Body of pancreas (tissue), 4 donors: Measurements from ENCODE around the gene ZBED6.

Experiments
- CTCF ChIP-seq, 7 experiments: fragments of 450-650 bp in 4 of 7; fragments of 200-600 bp in 3 of 7; sonication (generic) in 3 of 7; IDR thresholded peaks; one replicate each; pipeline ENCODE4 v1.5.1; 2016 to 2019; ENCODE audit warnings: antibody characterized with exemption in 7 of 7
- POLR2A ChIP-seq, 3 donors: fragments of 450-650 bp; IDR thresholded peaks; one replicate each; pipeline ENCODE4 v1.6.1; 2016; ENCODE audit warnings: antibody characterized with exemption in 3 of 3, mild to moderate bottlenecking in 2 of 3

GRCh38 chr1:203839081-203839480, 43.7 kb downstream of the ZBED6 start:
- no peak for TF ChIP-seq CTCF (IDR thresholded peaks at IDR 0.05)
- TF ChIP-seq POLR2A (IDR thresholded peaks at IDR 0.05): no peak
